ENCODE measurements around the gene ACOT8.

The ACOT8 gene

GRCh38 chr20:45816951-45817350, 40.2 kb downstream of the ACOT8 start:
- no peak for TF ChIP-seq CTCF (IDR thresholded peaks at IDR 0.05)

- no peak for TF ChIP-seq CTCF (IDR thresholded peaks at IDR 0.05)
Measured at GRCh38 chr20:45814314-45814713, 42.9 kb downstream of the ACOT8 start.

GRCh38 chr20:45813489-45813888, 43.7 kb downstream of the ACOT8 start:
- TF ChIP-seq CTCF (IDR thresholded peaks at IDR 0.05): no peak

GRCh38 chr20:45813006-45813340, 44.2 kb downstream of the ACOT8 start:
- TF ChIP-seq CTCF (IDR thresholded peaks at IDR 0.05): no peak

DNA sequence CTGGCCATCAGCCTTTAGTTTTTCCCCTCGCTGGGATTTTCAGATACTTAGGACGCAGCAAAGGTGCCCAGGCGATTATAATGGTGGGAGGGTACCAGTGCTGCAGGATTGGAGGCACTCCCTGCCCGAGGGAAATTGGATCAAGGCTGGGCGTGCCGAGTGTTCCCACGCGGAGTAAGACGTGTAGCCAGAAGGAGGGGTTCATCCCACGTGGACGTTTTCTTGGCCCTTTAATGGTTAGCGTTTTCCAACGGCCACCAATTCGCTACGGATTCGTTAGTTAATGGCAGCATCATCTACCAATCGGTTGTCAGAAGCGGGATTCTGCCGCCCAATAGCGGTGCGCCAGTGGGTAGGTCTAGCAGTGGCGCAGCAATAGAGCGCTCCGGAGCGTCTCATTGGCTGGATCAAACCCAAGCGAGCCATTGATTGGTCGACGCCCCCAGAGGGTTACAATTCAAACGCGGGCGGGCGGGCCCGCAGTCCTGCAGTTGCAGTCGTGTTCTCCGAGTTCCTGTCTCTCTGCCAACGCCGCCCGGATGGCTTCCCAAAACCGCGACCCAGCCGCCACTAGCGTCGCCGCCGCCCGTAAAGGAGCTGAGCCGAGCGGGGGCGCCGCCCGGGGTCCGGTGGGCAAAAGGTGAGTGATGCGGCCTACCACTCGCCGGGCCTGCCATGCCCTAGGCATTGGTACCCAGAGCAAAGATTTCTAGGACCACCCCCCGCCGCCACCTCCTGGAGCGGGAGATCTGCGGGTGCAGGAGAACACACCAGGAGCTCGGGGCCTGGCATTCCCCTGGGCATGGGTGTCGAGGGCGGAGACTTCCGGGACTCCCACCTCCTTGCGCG, 44.8 kb downstream of the ACOT8 start, which contains the start of gene UBE2C:
Gene UBE2C (plus strand): TSS at position 488 of the 849 bp plus-strand sequence. CDS start 52 bp downstream, at position 540.
- TF ChIP-seq CTCF (IDR thresholded peaks at IDR 0.05): no peak

DNA sequence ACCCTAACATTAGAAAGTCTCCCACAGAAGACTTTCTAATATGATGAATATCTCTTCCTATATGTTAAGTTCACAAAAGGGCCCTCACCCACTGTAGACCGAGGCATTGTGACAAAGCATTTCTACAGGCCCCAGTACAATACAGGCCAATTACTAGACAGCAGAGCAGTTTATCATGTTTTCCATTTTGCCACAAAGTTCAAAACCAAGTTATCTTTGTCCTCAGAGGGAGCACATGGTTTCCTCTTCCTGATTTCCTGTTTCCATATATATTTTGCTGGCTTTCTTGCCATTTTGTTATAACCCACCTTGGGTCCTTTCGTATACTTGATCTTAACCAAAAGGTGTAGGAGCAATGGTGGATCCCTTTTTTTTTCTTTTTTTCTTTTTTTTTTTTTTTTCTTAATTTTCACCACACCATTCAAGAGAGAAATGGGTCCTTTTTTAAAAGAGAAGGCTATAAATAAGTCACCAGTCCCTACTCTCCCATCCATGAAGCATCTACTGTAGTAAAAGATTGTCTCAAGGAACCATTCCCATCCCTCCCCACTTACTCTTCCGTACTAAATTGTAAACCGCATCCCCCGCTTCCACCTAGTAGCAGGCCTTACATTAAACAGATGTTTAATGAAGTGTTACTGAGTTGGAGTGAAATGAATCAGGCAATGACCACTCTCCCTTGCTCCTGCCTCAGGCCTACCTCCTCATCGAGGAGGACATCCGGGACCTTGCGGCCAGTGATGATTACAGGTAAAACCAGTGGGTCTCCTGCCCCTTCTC, 46.8 kb downstream of the ACOT8 start:
- no peak for TF ChIP-seq CTCF (IDR thresholded peaks at IDR 0.05)

DNA sequence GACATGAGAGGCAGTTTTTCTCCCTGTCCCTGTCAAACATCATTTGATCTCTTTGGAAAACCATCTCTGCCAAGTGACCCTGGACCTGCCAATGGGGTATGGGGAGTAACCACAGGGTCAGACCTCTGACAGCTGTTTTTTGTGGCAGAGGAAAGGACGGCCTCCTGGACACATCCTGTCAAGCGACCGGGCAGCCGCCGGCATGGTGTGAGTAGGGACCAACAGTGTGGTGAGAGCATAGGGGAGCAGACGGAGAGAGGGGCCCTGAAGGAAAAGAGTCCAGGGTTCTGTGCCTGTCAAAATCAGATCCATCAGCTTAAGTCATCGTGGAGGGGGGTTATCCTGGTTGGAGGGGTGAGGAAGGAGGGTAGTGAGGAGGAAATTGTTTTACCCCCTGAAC, 55.3 kb downstream of the ACOT8 start:
- TF ChIP-seq CTCF (IDR thresholded peaks at IDR 0.05): no peak

Data from LNCAP (cell line).